ENCODE data around the gene AP4B1.

- TF ChIP-seq CTCF (IDR thresholded peaks at IDR 0.05) (no peak), POLR2A (IDR thresholded peaks at IDR 0.05) (no peak)
Measured at GRCh38 chr1:113912594-113913311, 8.2 kb upstream of the AP4B1 start.

Measured in heart left ventricle (tissue), 13 donors.